Neural cell (in vitro differentiated cells): Measurements from ENCODE around the gene NOB1. TPM values are rescaled to one million over a fixed set of nuclear protein-coding genes. Genes with fewer than 3 reads are reported as not detected.

Source experiments
- H2AFZ ChIP-seq: fragments of 200-600, 300-800 bp; sonication (generic), shearing (Covaris generic); 2 replicates; pipeline ENCODE4 v1.6.0; 2014; ENCODE audit warnings: low read depth, mild to moderate bottlenecking, antibody characterized with exemption, low read length, moderate library complexity
- H3F3A ChIP-seq: fragments of 200-600 bp; shearing (Covaris generic); 2 replicates; pipeline ENCODE4 v1.6.1; 2016; ENCODE audit warnings: mild to moderate bottlenecking, moderate library complexity, mixed read lengths, antibody characterized with exemption, low read length; ENCODE audit not compliant: insufficient read depth, poor library complexity, severe bottlenecking
- H3K27ac ChIP-seq: fragments of 200-600, 300-800 bp; sonication (generic), shearing (Covaris generic); 2 replicates; pipeline ENCODE4 v1.5.1; 2014; ENCODE audit warnings: mild to moderate bottlenecking, low read length, moderate library complexity
- H3K27me3 ChIP-seq: fragments of 300-800, 200-600 bp; sonication (generic), shearing (Covaris generic); 2 replicates; pipeline ENCODE4 v1.6.0; 2014; ENCODE audit warnings: mild to moderate bottlenecking, low read depth, low read length, moderate library complexity; ENCODE audit not compliant: insufficient read depth
- H3K36me3 ChIP-seq: fragments of 300-800, 200-600 bp; sonication (generic), shearing (Covaris generic); 2 replicates; pipeline ENCODE4 v1.5.1; 2014; ENCODE audit warnings: mild to moderate bottlenecking, antibody characterized with exemption, low read length, moderate library complexity; ENCODE audit not compliant: insufficient read depth
- H3K4me2 ChIP-seq: fragments of 300-800, 200-600 bp; sonication (generic), shearing (Covaris generic); 2 replicates; pipeline ENCODE4 v1.6.0; 2014; ENCODE audit warnings: mild to moderate bottlenecking, low read length
- H3K4me3 ChIP-seq: fragments of 300-800, 200-600 bp; sonication (generic), shearing (Covaris generic); 2 replicates; pipeline ENCODE4 v1.5.1; 2014; ENCODE audit warnings: mild to moderate bottlenecking, low read length, moderate library complexity
- H3K79me2 ChIP-seq: fragments of 200-600 bp; shearing (Covaris generic); replicated peaks from 2 replicates; pipeline ENCODE4 v1.6.0; 2014; ENCODE audit warnings: mild to moderate bottlenecking, low read length, moderate library complexity; ENCODE audit not compliant: insufficient read depth
- H3K9ac ChIP-seq: fragments of 300-800, 200-600 bp; sonication (generic), shearing (Covaris generic); 2 replicates; pipeline ENCODE4 v1.6.1; 2016; ENCODE audit warnings: mild to moderate bottlenecking, low read length, mixed read lengths
- H3K9me2 ChIP-seq: fragments of 200-600 bp; shearing (Covaris generic); 2 replicates; pipeline ENCODE4 v1.6.1; 2016; ENCODE audit warnings: mild to moderate bottlenecking, low read length, mixed read lengths; ENCODE audit not compliant: insufficient read depth
- H3K9me3 ChIP-seq: fragments of 200-600, 300-800 bp; sonication (generic), shearing (Covaris generic); 2 replicates; pipeline ENCODE4 v1.6.1; 2016; ENCODE audit warnings: mild to moderate bottlenecking, mixed run types, low read length, moderate library complexity, mixed read lengths
- H4K20me1 ChIP-seq: fragments of 200-600 bp; shearing (Covaris generic); 2 replicates; pipeline ENCODE4 v1.6.1; 2016; ENCODE audit warnings: mild to moderate bottlenecking, mixed run types; ENCODE audit not compliant: insufficient read depth
- EP300 ChIP-seq: fragments of 450-650 bp; conservative IDR thresholded peaks from 2 replicates; pipeline ENCODE4 v1.6.1; 2014; ENCODE audit warnings: antibody characterized with exemption, mild to moderate bottlenecking, moderate library complexity; ENCODE audit not compliant: poor library complexity, severe bottlenecking
- EZH2 ChIP-seq: fragments of 200-600, 300-800 bp; shearing (Covaris generic), sonication (generic); IDR thresholded peaks from 2 replicates; pipeline ENCODE4 v1.6.1; 2014; ENCODE audit warnings: antibody characterized with exemption, low read length, borderline replicate concordance, mild to moderate bottlenecking; ENCODE audit not compliant: insufficient read depth, poor library complexity, severe bottlenecking
- MXI1 ChIP-seq: fragments of 450-650 bp; conservative IDR thresholded peaks from 2 replicates; pipeline ENCODE4 v1.6.1; 2014; ENCODE audit warnings: antibody characterized with exemption, mild to moderate bottlenecking; ENCODE audit not compliant: poor library complexity, severe bottlenecking
- POLR2AphosphoS5 ChIP-seq: IDR thresholded peaks from 2 replicates; pipeline ENCODE4 v1.6.1; 2012
- RAD21 ChIP-seq: fragments of 450-650 bp; conservative IDR thresholded peaks from 2 replicates; pipeline ENCODE4 v1.6.1; 2014; ENCODE audit warnings: antibody characterized with exemption, mild to moderate bottlenecking, moderate library complexity
- SMC3 ChIP-seq: fragments of 450-650 bp; conservative IDR thresholded peaks from 2 replicates; pipeline ENCODE4 v1.6.1; 2014; ENCODE audit warnings: antibody characterized with exemption, mild to moderate bottlenecking, moderate library complexity; ENCODE audit not compliant: poor library complexity
- TAF1 ChIP-seq: IDR thresholded peaks from 2 replicates; pipeline ENCODE4 v1.6.1; 2012; ENCODE audit warnings: low read depth
- polyA plus RNA-seq: library from polyadenylated mRNA; depleted of rRNA; stranded (reverse); fragments of >200 nt; gene quantifications from 2 replicates; pipeline ENCODE4 v1.2.3, GENCODE V29; 2014
- TF ChIP-seq, protein P1 (sequence below): fragments of 450-650 bp; IDR thresholded peaks from 2 replicates; pipeline ENCODE4 v1.5.1; 2014; ENCODE audit warnings: antibody characterized with exemption, mild to moderate bottlenecking, moderate library complexity; ENCODE audit not compliant: poor library complexity, severe bottlenecking
- TF ChIP-seq, protein P2 (sequence below): IDR thresholded peaks from 2 replicates; pipeline ENCODE4 v1.6.1; 2012; ENCODE audit warnings: borderline replicate concordance

The NOB1 gene
- polyA plus RNA-seq, 1 donor from 2014 or later: 8.7 TPM

DNA sequence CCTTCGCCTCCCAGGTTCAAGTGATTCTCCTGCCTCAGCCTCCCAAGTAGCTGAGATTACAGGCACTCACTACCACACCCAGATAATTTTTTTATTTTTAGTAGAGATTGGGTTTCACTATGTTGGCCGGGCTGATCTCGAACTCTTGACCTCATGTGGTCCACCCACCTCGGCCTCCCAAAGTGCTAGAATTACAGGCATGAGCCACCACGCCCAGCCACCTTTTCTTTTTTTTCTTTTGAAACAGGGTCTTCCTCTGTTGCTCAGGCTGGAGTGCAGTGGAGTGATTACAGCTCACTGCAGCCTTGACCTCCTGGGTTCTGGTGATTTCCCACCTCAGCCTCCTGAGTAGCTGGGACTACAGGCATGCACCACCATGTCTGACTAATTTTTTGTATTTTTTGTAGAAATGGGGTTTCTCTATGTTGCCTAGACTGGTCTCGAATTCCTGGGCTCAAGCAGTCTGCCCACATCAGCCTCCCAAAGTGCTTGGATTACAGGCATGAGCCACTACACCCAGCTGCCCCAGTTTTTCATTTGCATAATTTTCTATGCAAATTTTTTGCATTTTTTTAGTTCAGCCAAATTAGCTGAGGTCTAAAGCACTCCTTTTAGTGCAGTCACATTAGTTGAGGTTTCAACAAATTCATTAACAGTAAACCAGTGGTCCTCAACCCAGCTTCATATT lies 18.7 kb upstream of the NOB1 start:
- no peaks in the 10 kb centered on the region for H3K27me3 ChIP-seq
- H3K9me2 ChIP-seq: no peaks in the 10 kb centered on the region
- H3K4me3 ChIP-seq: no peak overlapping the region
- H4K20me1 ChIP-seq: no peaks in the 10 kb centered on the region
- H2AFZ ChIP-seq: no peak overlapping the region
- H3K9ac ChIP-seq: no peak overlapping the region
- no peaks in the 10 kb centered on the region for H3K9me3 ChIP-seq
- TF ChIP-seq, protein P1, sequence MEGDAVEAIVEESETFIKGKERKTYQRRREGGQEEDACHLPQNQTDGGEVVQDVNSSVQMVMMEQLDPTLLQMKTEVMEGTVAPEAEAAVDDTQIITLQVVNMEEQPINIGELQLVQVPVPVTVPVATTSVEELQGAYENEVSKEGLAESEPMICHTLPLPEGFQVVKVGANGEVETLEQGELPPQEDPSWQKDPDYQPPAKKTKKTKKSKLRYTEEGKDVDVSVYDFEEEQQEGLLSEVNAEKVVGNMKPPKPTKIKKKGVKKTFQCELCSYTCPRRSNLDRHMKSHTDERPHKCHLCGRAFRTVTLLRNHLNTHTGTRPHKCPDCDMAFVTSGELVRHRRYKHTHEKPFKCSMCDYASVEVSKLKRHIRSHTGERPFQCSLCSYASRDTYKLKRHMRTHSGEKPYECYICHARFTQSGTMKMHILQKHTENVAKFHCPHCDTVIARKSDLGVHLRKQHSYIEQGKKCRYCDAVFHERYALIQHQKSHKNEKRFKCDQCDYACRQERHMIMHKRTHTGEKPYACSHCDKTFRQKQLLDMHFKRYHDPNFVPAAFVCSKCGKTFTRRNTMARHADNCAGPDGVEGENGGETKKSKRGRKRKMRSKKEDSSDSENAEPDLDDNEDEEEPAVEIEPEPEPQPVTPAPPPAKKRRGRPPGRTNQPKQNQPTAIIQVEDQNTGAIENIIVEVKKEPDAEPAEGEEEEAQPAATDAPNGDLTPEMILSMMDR: no peak
- no peak for TF ChIP-seq MXI1
- no peak for TF ChIP-seq RAD21
- TF ChIP-seq POLR2AphosphoS5: no peak
- no peak for TF ChIP-seq SMC3
- TF ChIP-seq EZH2: no peak
- TF ChIP-seq TAF1: no peak
- TF ChIP-seq, protein P2, sequence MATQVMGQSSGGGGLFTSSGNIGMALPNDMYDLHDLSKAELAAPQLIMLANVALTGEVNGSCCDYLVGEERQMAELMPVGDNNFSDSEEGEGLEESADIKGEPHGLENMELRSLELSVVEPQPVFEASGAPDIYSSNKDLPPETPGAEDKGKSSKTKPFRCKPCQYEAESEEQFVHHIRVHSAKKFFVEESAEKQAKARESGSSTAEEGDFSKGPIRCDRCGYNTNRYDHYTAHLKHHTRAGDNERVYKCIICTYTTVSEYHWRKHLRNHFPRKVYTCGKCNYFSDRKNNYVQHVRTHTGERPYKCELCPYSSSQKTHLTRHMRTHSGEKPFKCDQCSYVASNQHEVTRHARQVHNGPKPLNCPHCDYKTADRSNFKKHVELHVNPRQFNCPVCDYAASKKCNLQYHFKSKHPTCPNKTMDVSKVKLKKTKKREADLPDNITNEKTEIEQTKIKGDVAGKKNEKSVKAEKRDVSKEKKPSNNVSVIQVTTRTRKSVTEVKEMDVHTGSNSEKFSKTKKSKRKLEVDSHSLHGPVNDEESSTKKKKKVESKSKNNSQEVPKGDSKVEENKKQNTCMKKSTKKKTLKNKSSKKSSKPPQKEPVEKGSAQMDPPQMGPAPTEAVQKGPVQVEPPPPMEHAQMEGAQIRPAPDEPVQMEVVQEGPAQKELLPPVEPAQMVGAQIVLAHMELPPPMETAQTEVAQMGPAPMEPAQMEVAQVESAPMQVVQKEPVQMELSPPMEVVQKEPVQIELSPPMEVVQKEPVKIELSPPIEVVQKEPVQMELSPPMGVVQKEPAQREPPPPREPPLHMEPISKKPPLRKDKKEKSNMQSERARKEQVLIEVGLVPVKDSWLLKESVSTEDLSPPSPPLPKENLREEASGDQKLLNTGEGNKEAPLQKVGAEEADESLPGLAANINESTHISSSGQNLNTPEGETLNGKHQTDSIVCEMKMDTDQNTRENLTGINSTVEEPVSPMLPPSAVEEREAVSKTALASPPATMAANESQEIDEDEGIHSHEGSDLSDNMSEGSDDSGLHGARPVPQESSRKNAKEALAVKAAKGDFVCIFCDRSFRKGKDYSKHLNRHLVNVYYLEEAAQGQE: no peak
- TF ChIP-seq EP300: no peak
- no peak overlapping the region for H3K27ac ChIP-seq
- H3F3A ChIP-seq: no peaks in the 10 kb centered on the region
- no peaks in the 10 kb centered on the region for H3K79me2 ChIP-seq
- no peaks in the 10 kb centered on the region for H3K36me3 ChIP-seq
- no peak overlapping the region for H3K4me2 ChIP-seq

DNA sequence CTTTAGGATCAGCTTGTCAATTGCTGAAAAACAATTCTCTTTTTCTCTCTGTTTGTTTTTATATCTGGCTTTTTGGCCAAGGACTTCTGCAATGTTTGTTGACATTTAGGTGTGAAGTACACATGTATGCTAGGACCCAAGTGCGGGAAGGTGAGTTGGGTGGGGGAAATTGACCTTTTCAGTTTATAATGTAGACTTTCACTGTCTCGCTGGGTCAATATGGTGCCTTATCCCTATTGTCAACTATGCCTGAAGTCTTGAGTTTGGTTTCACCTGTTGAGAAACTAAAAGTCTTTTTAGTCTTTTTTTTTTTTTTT lies 16.9 kb upstream of the NOB1 start:
- H3K9me3 ChIP-seq: no peaks in the 10 kb centered on the region
- H3K4me3 ChIP-seq: no peak overlapping the region
- no peak for TF ChIP-seq TAF1
- no peak for TF ChIP-seq MXI1
- TF ChIP-seq EP300: no peak
- TF ChIP-seq EZH2: no peak
- TF ChIP-seq SMC3: no peak
- TF ChIP-seq, protein P2: no peak
- TF ChIP-seq, protein P1: no peak
- H4K20me1 ChIP-seq: no peaks in the 10 kb centered on the region
- no peak overlapping the region for H3K27ac ChIP-seq
- no peak overlapping the region for H3K9ac ChIP-seq
- H3K4me2 ChIP-seq: no peak overlapping the region
- no peaks in the 10 kb centered on the region for H3K36me3 ChIP-seq
- H3F3A ChIP-seq: no peaks in the 10 kb centered on the region
- no peaks in the 10 kb centered on the region for H3K9me2 ChIP-seq
- no peaks in the 10 kb centered on the region for H3K27me3 ChIP-seq
- H2AFZ ChIP-seq: no peak overlapping the region
- H3K79me2 ChIP-seq: no peaks in the 10 kb centered on the region
